Muscle layer of colon (tissue), 2 donors: Measurements from ENCODE around the gene DSG1.

ENCODE experiments used
- H3K27ac ChIP-seq: one replicate; pipeline ENCODE4 v1.7.0; 2013; ENCODE audit warnings: low read depth, mild to moderate bottlenecking, low read length, moderate library complexity
- H3K27me3 ChIP-seq, 2 donors: one replicate each; pipeline ENCODE4 v1.7.0; 2013; ENCODE audit warnings: low read length in 2 of 2, mild to moderate bottlenecking in 2 of 2; ENCODE audit not compliant: insufficient read depth in 2 of 2, control insufficient read depth in 1 of 2
- H3K36me3 ChIP-seq: one replicate; pipeline ENCODE4 v1.7.0; 2013; ENCODE audit warnings: mild to moderate bottlenecking, low read length; ENCODE audit not compliant: insufficient read depth
- H3K4me1 ChIP-seq: one replicate; pipeline ENCODE4 v1.7.0; 2013; ENCODE audit warnings: mild to moderate bottlenecking, low read length; ENCODE audit not compliant: insufficient read depth
- H3K4me3 ChIP-seq, 2 donors: one replicate each; pipeline ENCODE4 v1.7.0; 2013; ENCODE audit warnings: low read length in 2 of 2, low read depth in 1 of 2, mild to moderate bottlenecking in 1 of 2, moderate library complexity in 1 of 2
- H3K9ac ChIP-seq: one replicate; pipeline ENCODE4 v1.7.0; 2013; ENCODE audit warnings: low read length
- H3K9me3 ChIP-seq: one replicate; pipeline ENCODE4 v1.7.0; 2013; ENCODE audit warnings: mild to moderate bottlenecking, low read length
- donor health status: abdominal sarcoma.
- donor health status: Adenocarcinoma of cecum.

Gene DSG1

DNA sequence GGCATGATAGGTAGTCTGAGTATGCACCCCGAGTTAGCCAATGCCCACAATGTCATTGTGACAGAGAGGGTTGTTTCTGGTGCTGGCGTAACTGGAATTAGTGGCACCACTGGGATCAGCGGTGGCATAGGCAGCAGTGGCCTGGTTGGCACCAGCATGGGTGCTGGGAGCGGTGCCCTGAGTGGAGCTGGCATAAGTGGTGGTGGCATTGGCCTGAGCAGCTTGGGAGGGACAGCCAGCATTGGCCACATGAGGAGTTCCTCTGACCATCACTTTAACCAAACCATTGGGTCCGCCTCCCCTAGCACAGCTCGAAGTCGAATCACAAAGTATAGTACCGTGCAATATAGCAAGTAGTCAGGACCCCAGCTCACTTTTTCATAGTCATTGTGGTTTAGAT is 37.0 kb downstream of the DSG1 start:
- no peak overlapping the region for H3K4me3 ChIP-seq

GRCh38 chr18:31356025-31356424 is 38.1 kb downstream of the DSG1 start:
- no peak overlapping the region for H3K27ac ChIP-seq
- H3K4me3 ChIP-seq, result no peak overlapping the region
- H3K27me3 ChIP-seq, result no peaks in the 10 kb centered on the region

More for the DNA sequence above, 37.0 kb downstream of the DSG1 start:
- no peaks in the 10 kb centered on the region for H3K36me3 ChIP-seq
- no peaks in the 10 kb centered on the region for H3K4me1 ChIP-seq
- H3K9me3 ChIP-seq, result no peaks in the 10 kb centered on the region
- H3K27ac ChIP-seq, result no peak overlapping the region
- H3K27me3 ChIP-seq, result no peaks in the 10 kb centered on the region
- H3K9ac ChIP-seq, result no peak overlapping the region

DNA sequence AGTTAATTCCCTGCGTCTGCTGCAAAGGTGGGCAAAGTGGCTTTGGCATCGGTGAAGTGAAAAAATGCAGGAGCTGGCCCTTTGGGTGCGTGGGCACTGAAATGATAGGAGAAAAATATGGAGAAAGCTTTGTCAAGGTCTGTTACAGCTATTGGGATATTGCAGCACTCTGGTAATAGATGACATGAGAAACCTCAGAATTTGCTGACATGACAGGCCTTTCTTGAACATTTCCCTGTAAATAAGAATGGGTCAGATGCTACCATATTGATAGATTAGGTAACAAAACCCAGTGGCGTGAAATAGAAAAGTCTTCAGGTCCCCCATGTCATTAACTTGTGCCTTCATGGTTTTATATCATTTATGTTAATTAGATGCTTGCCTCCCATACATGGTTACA is 46.2 kb downstream of the DSG1 start:
- Histone ChIP-seq H3K36me3 (no peaks in the 10 kb centered on the region), H3K9ac (no peak overlapping the region), H3K27ac (no peak overlapping the region), H3K4me3 (no peak overlapping the region), H3K27me3 (no peaks in the 10 kb centered on the region), H3K9me3 (no peaks in the 10 kb centered on the region), H3K4me1 (no peaks in the 10 kb centered on the region)

More at GRCh38 chr18:31356025-31356424, 38.1 kb downstream of the DSG1 start:
- H3K4me1 ChIP-seq, result no peaks in the 10 kb centered on the region
- H3K36me3 ChIP-seq, result no peaks in the 10 kb centered on the region
- H3K9ac ChIP-seq, result no peak overlapping the region
- no peaks in the 10 kb centered on the region for H3K9me3 ChIP-seq

DNA sequence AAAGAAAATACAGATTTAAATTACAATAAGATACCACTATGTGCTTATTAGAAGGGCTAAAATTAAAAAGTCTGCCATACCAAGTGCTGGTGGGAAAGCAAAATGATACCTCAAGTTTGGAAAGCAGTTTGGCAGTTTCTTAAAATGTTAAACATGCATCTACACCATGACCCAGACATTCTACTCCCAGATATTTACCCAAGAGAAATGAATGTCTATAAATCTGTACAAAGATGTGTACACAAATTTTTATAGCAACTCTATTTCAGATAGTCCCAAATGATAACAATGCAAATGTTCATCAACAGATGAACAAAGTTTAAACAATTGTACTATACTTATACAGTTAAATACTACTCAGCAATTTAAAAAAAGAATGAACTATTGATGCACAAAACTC is 51.5 kb downstream of the DSG1 start:
- H3K4me1 ChIP-seq, result no peaks in the 10 kb centered on the region
- H3K27me3 ChIP-seq, result no peaks in the 10 kb centered on the region
- H3K27ac ChIP-seq, result no peak overlapping the region
- H3K9ac ChIP-seq, result no peak overlapping the region
- H3K4me3 ChIP-seq, result no peak overlapping the region
- H3K9me3 ChIP-seq, result no peaks in the 10 kb centered on the region
- H3K36me3 ChIP-seq, result no peaks in the 10 kb centered on the region

DNA sequence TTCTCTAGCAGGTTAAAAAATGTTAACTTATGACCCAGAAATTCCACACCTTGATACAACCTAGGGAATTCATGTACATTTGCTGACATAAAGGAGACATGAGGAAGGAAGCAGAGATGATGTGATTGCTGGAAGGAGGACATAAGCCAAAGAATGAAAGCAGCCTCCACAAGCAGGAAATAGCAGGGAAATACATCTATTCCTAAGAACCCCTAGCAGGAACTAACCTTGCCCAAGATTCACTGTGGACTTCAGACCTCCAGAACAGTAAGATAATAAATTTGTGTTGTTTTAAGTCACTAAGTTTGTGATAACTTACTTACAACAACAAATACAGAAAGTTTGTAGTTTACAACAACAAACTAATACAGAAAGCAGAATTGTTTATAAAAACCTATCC is 54.0 kb downstream of the DSG1 start:
- H3K36me3 ChIP-seq, result no peaks in the 10 kb centered on the region
- H3K9me3 ChIP-seq, result no peaks in the 10 kb centered on the region
- H3K27ac ChIP-seq, result no peak overlapping the region
- H3K27me3 ChIP-seq, result no peaks in the 10 kb centered on the region
- no peak overlapping the region for H3K9ac ChIP-seq
- no peaks in the 10 kb centered on the region for H3K4me1 ChIP-seq
- H3K4me3 ChIP-seq, result no peak overlapping the region

- Histone ChIP-seq H3K4me3 (no peak overlapping the region), H3K36me3 (no peaks in the 10 kb centered on the region), H3K9ac (no peak overlapping the region), H3K4me1 (no peaks in the 10 kb centered on the region), H3K27me3 (no peaks in the 10 kb centered on the region), H3K27ac (no peak overlapping the region), H3K9me3 (no peaks in the 10 kb centered on the region)
Observed at GRCh38 chr18:31373641-31374040, 55.7 kb downstream of the DSG1 start.

- Histone ChIP-seq H3K27ac (no peak within 1 kb of the TSS), H3K9ac (no peak within 1 kb of the TSS), H3K9me3 (no peaks in the 10 kb centered on the region), H3K36me3 (no peaks in the 10 kb centered on the region), H3K4me3 (no peak within 1 kb of the TSS), H3K27me3 (no peaks in the 10 kb centered on the region), H3K4me1 (no peaks in the 10 kb centered on the region)
Observed at GRCh38 chr18:31376477-31376876, 58.5 kb downstream of the DSG1 start, which contains the start of gene DSG4. Gene DSG4 (plus strand): TSS chr18:31376777. CDS start chr18:31376912, 135 bp downstream.

GRCh38 chr18:31380912-31381311 is 63.0 kb downstream of the DSG1 start:
- Histone ChIP-seq H3K9me3 (no peaks in the 10 kb centered on the region), H3K36me3 (no peaks in the 10 kb centered on the region), H3K4me1 (no peaks in the 10 kb centered on the region), H3K9ac (no peak overlapping the region), H3K4me3 (no peak overlapping the region), H3K27me3 (no peaks in the 10 kb centered on the region), H3K27ac (no peak overlapping the region)

DNA sequence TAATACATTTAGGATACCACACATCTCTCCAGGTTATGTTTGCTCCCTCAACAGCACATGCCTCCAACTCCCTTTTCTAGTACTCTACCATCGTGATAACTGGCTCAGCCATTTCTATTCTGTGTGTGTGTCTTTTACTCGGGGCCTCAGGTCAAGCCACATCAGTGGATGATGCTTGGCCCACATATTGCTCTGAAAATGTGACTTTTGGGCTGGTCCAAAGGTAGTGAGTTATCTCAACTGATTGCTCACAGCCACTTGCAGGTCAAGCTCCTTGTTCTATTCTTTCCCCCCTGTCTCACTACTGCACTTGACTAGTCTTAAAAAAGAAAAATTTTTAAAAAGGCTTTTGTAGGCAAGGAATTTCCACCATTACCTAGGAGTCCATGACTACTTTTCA is 64.1 kb downstream of the DSG1 start:
- H3K27me3 ChIP-seq, result no peaks in the 10 kb centered on the region
- H3K9ac ChIP-seq, result no peak overlapping the region
- no peaks in the 10 kb centered on the region for H3K36me3 ChIP-seq
- no peak overlapping the region for H3K27ac ChIP-seq
- H3K4me3 ChIP-seq, result no peak overlapping the region
- H3K9me3 ChIP-seq, result no peaks in the 10 kb centered on the region
- no peaks in the 10 kb centered on the region for H3K4me1 ChIP-seq

- H3K27ac ChIP-seq, result no peak overlapping the region
- no peaks in the 10 kb centered on the region for H3K36me3 ChIP-seq
- H3K9ac ChIP-seq, result no peak overlapping the region
- H3K9me3 ChIP-seq, result no peaks in the 10 kb centered on the region
- H3K27me3 ChIP-seq, result no peaks in the 10 kb centered on the region
- no peaks in the 10 kb centered on the region for H3K4me1 ChIP-seq
- H3K4me3 ChIP-seq, result no peak overlapping the region
Observed at GRCh38 chr18:31386741-31387140, 68.8 kb downstream of the DSG1 start.

DNA sequence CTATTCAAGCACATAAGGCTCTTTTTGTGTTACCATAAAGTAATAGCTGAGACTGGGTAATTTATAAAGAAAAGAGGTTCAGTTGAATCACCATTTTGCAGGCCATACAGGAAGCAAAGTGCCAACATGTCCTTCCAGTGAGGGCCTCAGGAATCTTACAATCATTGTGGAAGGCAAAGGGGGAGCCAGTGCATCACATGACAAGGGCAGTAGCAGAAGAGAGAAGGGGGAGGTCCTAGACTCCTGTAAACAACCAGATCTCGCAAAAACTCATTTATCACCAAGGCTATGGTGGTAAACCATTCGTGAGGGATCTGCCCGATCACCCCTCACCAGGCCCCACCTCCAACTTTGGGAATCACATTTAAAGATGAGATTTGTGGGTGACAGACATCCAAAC is 75.3 kb downstream of the DSG1 start:
- no peak overlapping the region for H3K4me3 ChIP-seq
- no peaks in the 10 kb centered on the region for H3K9me3 ChIP-seq
- H3K9ac ChIP-seq, result no peak overlapping the region
- H3K4me1 ChIP-seq, result peaks cover 6% of the 10 kb centered on the region
- H3K27me3 ChIP-seq, result no peaks in the 10 kb centered on the region
- H3K27ac ChIP-seq, result no peak overlapping the region
- no peaks in the 10 kb centered on the region for H3K36me3 ChIP-seq

GRCh38 chr18:31396796-31397612 is 79.0 kb downstream of the DSG1 start:
- no peak overlapping the region for H3K27ac ChIP-seq
- H3K9me3 ChIP-seq, result no peaks in the 10 kb centered on the region
- no peak overlapping the region for H3K9ac ChIP-seq
- no peaks in the 10 kb centered on the region for H3K27me3 ChIP-seq
- H3K4me1 ChIP-seq, result peaks cover 6% of the 10 kb centered on the region
- no peaks in the 10 kb centered on the region for H3K36me3 ChIP-seq
- H3K4me3 ChIP-seq, result no peak overlapping the region
